Neutrophil (primary cell): ENCODE results near the gene IRX1.

ENCODE experiments used
- H3K27ac ChIP-seq: fragments of 200-600 bp; sonication (generic); 2 replicates; pipeline ENCODE4 v1.5.1; 2016; ENCODE audit warnings: mild to moderate bottlenecking, moderate library complexity
- H3K27me3 ChIP-seq: fragments of 200-600 bp; sonication (generic); 2 replicates; pipeline ENCODE4 v1.6.0; 2016; ENCODE audit warnings: mild to moderate bottlenecking
- H3K36me3 ChIP-seq: fragments of 200-600 bp; sonication (generic); 2 replicates; pipeline ENCODE4 v1.5.1; 2017
- H3K4me1 ChIP-seq, 2 experiments: fragments of 200-600 bp in 1 of 2; sonication (generic) in 1 of 2; 1 replicate in 1 of 2; 2 replicates in 1 of 2; pipeline versions ENCODE4 v1.5.1 to v1.6.1; 2013 to 2016; ENCODE audit warnings: low read depth in 1 of 2, low read length in 1 of 2, mild to moderate bottlenecking in 1 of 2, moderate library complexity in 1 of 2; ENCODE audit not compliant: control insufficient read depth in 1 of 2, insufficient read depth in 1 of 2
- H3K4me3 ChIP-seq, 2 experiments: fragments of 200-600 bp in 1 of 2; sonication (generic) in 1 of 2; 1 replicate in 1 of 2; 2 replicates in 1 of 2; pipeline ENCODE4 v1.5.1; 2013 to 2016; ENCODE audit warnings: low read depth in 1 of 2, low read length in 1 of 2, mild to moderate bottlenecking in 1 of 2, moderate library complexity in 1 of 2
- H3K9me3 ChIP-seq: fragments of 200-600 bp; sonication (generic); 2 replicates; pipeline ENCODE4 v1.5.1; 2016
- CTCF ChIP-seq: fragments of 200-600 bp; sonication (generic); IDR thresholded peaks from 2 replicates; pipeline ENCODE4 v1.5.1; 2016; ENCODE audit warnings: antibody characterized with exemption

The IRX1 gene

GRCh38 chr5:3599226-3600105, 3.8 kb downstream of the IRX1 start:
- Histone ChIP-seq H3K27ac (no peak overlapping the region), H3K27me3 (peaks cover 100% of the 10 kb centered on the region), H3K4me3 (no peak overlapping the region), H3K4me1 (no peaks in the 10 kb centered on the region), H3K9me3 (no peaks in the 10 kb centered on the region), H3K36me3 (no peaks in the 10 kb centered on the region)
- TF ChIP-seq CTCF = no peak

GRCh38 chr5:3600106-3601060, 4.8 kb downstream of the IRX1 start:
- no peaks in the 10 kb centered on the region for H3K4me1 ChIP-seq
- TF ChIP-seq CTCF = no peak
- H3K27me3 ChIP-seq = peaks cover 100% of the 10 kb centered on the region
- H3K9me3 ChIP-seq = no peaks in the 10 kb centered on the region
- no peaks in the 10 kb centered on the region for H3K36me3 ChIP-seq
- no peak overlapping the region for H3K4me3 ChIP-seq
- H3K27ac ChIP-seq = no peak overlapping the region

- Histone ChIP-seq H3K27me3 (peaks cover 100% of the 10 kb centered on the region), H3K4me1 (no peaks in the 10 kb centered on the region), H3K36me3 (no peaks in the 10 kb centered on the region), H3K27ac (no peak overlapping the region), H3K9me3 (no peaks in the 10 kb centered on the region), H3K4me3 (no peak overlapping the region)
- TF ChIP-seq CTCF = no peak
Measured at GRCh38 chr5:3601061-3601710, 5.6 kb downstream of the IRX1 start.

GRCh38 chr5:3601911-3602782, 6.5 kb downstream of the IRX1 start:
- H3K4me3 ChIP-seq = no peak overlapping the region
- H3K36me3 ChIP-seq = no peaks in the 10 kb centered on the region
- no peak overlapping the region for H3K27ac ChIP-seq
- no peaks in the 10 kb centered on the region for H3K4me1 ChIP-seq
- H3K9me3 ChIP-seq = no peaks in the 10 kb centered on the region
- H3K27me3 ChIP-seq = peaks cover 100% of the 10 kb centered on the region
- TF ChIP-seq CTCF = no peak
